Measurements from ENCODE around the gene MARCHF10. TPM values are rescaled to one million over a fixed set of nuclear protein-coding genes. Genes with fewer than 3 reads are reported as not detected.

MARCHF10 gene
- polyA plus RNA-seq, 1 donor from 2014 or later, result 0.27 TPM

DNA sequence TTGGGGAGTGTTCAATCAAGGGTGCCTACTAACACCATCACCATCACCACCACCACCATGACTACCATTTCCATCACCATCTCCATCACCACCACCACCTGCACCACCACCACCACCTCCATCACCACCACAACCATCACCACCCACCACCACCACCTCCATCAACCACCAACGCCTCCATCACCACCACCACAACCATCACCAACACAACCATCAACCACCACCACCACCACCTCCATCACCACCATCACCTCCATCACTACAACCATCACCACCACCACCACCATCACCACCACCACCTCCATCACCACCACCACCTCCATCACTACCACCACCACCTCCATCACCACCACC lies 15.7 kb downstream of the MARCHF10 start:
- no peak for TF ChIP-seq RAD21 (conservative IDR thresholded peaks at IDR 0.05)
- no peak for TF ChIP-seq MXI1 (conservative IDR thresholded peaks at IDR 0.05; ENCODE audit: poor library complexity, severe bottlenecking)
- TF ChIP-seq TAF1 (IDR thresholded peaks at IDR 0.05; ENCODE audit: low read depth), result no peak
- no peak for TF ChIP-seq REST (IDR thresholded peaks at IDR 0.05; ENCODE audit: borderline replicate concordance)
- TF ChIP-seq EZH2 (IDR thresholded peaks at IDR 0.05; ENCODE audit: borderline replicate concordance, insufficient read depth, low read length, poor library complexity, severe bottlenecking), result no peak
- no peak for TF ChIP-seq SMC3 (conservative IDR thresholded peaks at IDR 0.05; ENCODE audit: poor library complexity)
- TF ChIP-seq, protein P1, sequence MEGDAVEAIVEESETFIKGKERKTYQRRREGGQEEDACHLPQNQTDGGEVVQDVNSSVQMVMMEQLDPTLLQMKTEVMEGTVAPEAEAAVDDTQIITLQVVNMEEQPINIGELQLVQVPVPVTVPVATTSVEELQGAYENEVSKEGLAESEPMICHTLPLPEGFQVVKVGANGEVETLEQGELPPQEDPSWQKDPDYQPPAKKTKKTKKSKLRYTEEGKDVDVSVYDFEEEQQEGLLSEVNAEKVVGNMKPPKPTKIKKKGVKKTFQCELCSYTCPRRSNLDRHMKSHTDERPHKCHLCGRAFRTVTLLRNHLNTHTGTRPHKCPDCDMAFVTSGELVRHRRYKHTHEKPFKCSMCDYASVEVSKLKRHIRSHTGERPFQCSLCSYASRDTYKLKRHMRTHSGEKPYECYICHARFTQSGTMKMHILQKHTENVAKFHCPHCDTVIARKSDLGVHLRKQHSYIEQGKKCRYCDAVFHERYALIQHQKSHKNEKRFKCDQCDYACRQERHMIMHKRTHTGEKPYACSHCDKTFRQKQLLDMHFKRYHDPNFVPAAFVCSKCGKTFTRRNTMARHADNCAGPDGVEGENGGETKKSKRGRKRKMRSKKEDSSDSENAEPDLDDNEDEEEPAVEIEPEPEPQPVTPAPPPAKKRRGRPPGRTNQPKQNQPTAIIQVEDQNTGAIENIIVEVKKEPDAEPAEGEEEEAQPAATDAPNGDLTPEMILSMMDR (IDR thresholded peaks at IDR 0.05; ENCODE audit: poor library complexity, severe bottlenecking), result no peak
- no peak for TF ChIP-seq POLR2AphosphoS5 (IDR thresholded peaks at IDR 0.05)
- no peak for TF ChIP-seq EP300 (conservative IDR thresholded peaks at IDR 0.05; ENCODE audit: poor library complexity, severe bottlenecking)
- Histone ChIP-seq H3K27ac (ENCODE audit: low read length) (no peak overlapping the region), H4K20me1 (ENCODE audit: insufficient read depth) (no peaks in the 10 kb centered on the region), H3F3A (ENCODE audit: insufficient read depth, low read length, poor library complexity, severe bottlenecking) (no peaks in the 10 kb centered on the region), H3K9me3 (ENCODE audit: low read length) (no peaks in the 10 kb centered on the region), H3K9ac (ENCODE audit: low read length) (no peak overlapping the region), H3K36me3 (ENCODE audit: insufficient read depth, low read length) (no peaks in the 10 kb centered on the region), H3K79me2 (replicated peaks; ENCODE audit: insufficient read depth, low read length) (no peaks in the 10 kb centered on the region), H2AFZ (ENCODE audit: low read depth, low read length) (no peak overlapping the region), H3K27me3 (ENCODE audit: insufficient read depth, low read depth, low read length) (no peaks in the 10 kb centered on the region), H3K9me2 (ENCODE audit: insufficient read depth, low read length) (no peaks in the 10 kb centered on the region), H3K4me3 (ENCODE audit: low read length) (no peak overlapping the region), H3K4me2 (ENCODE audit: low read length) (no peak overlapping the region)

DNA sequence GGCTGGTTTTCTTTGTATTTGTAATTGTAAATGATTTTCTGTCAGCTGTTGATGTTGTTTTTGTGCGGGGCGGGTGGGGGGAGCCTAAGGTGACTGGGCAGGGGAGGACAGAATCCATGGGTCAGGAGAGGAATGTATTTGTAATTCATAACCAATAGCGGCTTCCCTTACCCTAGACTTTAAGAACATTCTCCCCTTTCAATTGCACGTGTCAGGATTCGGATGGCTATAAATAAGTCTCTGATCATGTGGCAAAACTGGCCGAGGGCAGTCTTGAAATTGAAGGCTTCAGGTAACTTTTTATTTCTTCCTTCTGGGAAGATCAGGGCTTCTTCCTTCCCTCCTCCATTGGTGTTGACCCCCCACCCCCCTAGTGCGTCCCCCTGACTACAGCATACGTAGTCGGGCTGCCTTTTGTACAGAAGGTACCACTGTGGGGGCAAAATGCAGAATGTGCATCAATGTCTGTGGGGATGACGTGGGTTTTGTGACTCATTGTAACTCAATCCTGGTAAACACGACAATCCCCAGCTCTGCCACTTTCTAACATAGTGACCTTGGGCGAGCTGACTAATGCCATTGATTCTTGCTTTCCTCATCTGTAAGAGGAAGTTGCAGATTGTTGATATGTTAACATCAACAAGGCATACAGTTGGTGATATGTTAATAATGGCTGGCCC lies 16.2 kb downstream of the MARCHF10 start:
- Histone ChIP-seq H3K4me3 (ENCODE audit: low read length) (no peak overlapping the region), H2AFZ (ENCODE audit: low read depth, low read length) (no peak overlapping the region), H3K9me3 (ENCODE audit: low read length) (no peaks in the 10 kb centered on the region), H4K20me1 (ENCODE audit: insufficient read depth) (no peaks in the 10 kb centered on the region), H3K36me3 (ENCODE audit: insufficient read depth, low read length) (no peaks in the 10 kb centered on the region), H3K79me2 (replicated peaks; ENCODE audit: insufficient read depth, low read length) (no peaks in the 10 kb centered on the region), H3K4me2 (ENCODE audit: low read length) (no peak overlapping the region), H3K27ac (ENCODE audit: low read length) (no peak overlapping the region), H3F3A (ENCODE audit: insufficient read depth, low read length, poor library complexity, severe bottlenecking) (no peaks in the 10 kb centered on the region), H3K27me3 (ENCODE audit: insufficient read depth, low read depth, low read length) (no peaks in the 10 kb centered on the region), H3K9me2 (ENCODE audit: insufficient read depth, low read length) (no peaks in the 10 kb centered on the region), H3K9ac (ENCODE audit: low read length) (no peak overlapping the region)
- TF ChIP-seq REST (IDR thresholded peaks at IDR 0.05; ENCODE audit: borderline replicate concordance), result no peak
- no peak for TF ChIP-seq MXI1 (conservative IDR thresholded peaks at IDR 0.05; ENCODE audit: poor library complexity, severe bottlenecking)
- TF ChIP-seq POLR2AphosphoS5 (IDR thresholded peaks at IDR 0.05), result no peak
- TF ChIP-seq RAD21 (conservative IDR thresholded peaks at IDR 0.05), result no peak
- TF ChIP-seq TAF1 (IDR thresholded peaks at IDR 0.05; ENCODE audit: low read depth), result no peak

All from neural cell (in vitro differentiated cells).